HG03139 (cell line): ENCODE data around the gene UMODL1.
"Not testable (repeated sequence)": the region's sequence is repeated elsewhere in the genome, so short reads cannot be mapped to it uniquely, and the experiment has no call there.

Experiments used
- ATAC-seq: cut with Tn5 transposase; IDR thresholded peaks from one replicate; pipeline ENCODE4 v1.9.1; 2021; ENCODE audit not compliant: unreplicated experiment

UMODL1 gene

DNA sequence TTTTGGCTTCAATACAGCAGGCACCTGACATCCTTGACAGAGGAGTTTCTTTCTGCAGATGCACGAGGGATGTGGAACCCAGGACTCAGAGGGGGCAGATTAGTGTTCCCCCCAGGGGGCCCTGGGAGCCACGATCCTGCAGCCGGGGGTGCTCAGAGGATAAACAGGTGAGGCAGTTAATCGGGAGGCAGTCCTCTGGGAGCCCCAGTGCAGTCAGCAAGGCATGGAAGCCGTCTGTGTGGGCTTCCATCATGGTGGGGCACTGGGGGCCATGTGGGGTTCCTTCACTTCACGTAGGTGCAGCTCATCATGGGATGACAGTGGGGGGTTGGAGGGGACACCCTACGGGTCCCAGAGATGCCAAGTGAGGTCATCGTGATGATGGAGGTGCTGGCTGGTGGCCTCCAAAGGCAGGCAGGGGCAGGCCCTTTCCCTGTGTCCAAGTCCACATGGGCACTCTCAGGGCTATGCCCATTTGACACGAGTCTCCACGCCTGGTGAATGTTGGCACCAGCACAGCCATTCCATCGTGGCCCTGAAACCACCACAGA is 88.5 kb downstream of the UMODL1 start:
- no peak for ATAC-seq

DNA sequence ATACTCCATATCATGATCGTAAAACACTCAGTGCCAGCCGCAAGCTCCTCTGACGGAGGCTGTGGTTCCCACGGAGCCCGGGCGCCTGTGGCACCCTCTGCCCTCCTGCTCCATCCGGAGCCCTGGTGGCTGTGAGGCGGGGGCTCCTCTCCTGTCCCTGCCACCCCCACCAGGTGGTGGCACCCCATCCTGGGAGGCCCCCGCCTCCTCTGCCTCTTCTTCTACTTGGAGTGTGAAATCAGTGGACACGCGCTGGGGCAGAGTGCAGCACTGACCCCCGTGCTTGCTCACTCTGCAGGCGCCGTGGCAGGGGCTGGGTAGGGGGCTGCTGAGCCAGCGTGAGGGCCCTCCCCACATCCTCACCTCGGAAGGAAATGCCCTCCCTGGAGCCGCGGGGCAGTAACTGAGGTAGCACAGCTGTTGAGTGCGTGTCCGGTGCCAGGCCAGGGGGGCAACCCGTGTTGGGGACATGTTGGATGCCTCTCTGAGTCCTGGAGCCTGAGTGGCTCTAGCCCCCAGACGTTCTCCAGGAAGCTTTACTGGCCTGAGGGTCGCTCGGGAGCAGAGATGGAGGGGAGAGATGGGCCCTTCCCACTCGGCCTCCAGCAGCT is 89.1 kb downstream of the UMODL1 start:
- no peak for ATAC-seq

DNA sequence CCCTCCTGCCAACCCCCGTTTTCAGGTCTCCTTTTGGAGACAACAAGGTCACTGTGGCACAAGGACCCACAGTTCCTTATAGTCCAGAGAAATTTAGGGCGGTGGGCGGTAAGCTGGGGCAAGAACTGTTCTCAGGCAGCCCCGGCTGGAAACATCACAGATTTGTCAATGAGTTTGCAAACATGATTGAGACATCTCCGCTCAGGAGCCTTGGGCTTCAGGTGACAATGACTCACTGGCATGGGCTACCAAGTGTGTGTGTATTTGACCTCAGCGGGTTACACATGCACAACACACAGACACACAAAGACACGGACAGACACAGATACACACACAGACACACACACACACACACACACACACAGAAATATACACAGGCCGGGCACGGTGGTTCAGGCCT is 89.6 kb downstream of the UMODL1 start:
- ATAC-seq = no peak

DNA sequence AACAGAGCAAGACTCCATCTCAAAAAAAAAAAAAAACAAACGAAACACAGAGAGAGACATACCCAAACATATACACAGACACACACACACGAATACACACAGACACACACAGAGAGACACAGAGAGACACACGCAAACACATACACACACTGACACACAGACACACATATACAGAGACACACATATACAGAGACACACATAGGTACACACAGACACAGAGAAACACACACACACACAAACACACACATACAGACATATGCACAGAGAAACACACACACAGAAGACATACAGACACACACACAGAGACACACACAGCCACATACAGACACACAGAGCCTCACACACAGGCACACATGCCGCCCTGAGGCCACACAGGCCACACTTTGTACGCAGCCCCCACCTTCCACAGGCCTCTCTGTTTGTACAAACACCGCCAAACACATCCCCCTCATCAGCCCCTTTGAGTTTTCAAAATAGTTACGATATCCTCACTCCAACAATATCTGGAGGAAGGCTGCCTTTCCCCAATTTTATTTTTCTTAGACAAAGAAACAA is 90.4 kb downstream of the UMODL1 start:
- ATAC-seq = no peak

DNA sequence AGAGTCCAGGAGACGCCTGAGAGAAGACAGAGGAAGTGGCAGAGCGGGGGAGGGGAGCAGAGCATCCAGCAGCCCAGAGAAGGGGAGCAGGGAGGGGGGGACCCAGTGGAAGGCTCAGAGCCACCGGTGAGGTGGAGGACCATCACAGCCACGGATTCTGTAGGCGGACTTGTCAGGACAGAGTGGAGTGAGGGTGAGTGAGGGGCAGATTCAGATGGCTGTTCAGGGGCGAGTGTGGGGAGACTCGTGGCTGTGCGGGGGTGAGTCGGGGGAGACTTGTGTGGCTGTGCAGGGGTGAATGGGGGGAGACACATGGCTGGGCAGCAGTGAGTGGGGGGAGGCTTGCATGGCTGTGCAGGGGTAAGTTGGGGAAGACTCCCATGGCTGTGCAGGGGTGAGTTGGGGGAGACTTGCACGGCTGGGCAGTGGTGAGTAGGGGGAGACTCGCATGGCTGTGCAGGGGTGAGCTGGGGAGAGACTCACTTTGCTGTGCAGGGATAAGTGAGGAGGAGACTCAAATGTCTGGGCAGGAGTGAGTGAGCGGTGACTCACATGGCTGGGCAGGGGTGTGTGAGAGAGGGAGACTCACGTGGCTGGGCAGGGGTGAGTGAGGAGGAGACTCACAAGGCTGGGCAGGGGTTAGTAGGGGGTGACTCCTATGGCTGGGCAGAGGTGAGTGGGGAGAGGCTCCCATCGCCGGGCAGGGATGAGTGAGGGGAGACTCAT is 91.0 kb downstream of the UMODL1 start:
- no peak for ATAC-seq

DNA sequence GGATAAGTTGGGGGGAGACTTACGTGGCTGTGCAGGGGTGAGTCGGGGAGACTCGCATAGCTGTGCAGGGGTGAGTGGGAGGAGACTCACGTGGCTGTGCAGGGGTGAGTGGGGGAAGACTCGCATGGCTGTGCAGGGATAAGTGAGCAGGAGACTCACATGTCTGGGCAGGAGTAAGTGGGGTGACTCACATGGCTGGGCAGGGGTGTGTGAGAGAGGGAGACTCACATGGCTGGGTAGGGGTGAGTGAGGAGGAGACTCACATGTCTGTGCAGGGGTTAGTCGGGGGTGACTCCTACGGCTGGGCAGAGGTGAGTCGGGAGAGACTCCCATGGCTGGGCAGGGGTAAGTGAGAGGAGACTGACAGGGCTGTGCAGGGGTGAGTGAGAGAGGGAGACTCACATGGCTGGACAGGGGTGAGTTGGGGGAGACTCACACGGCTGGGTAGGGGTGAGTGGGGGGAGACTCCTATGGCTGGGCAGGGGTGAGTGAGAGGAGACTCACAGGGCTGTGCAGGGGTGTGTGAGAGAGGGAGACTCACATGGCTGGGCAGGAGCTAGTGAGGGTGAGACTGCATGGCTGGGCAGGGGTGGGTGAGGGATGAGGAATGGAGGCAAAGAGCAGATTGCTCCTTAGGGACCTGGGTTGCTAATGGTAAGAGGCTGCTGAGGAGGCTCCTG is 91.9 kb downstream of the UMODL1 start:
- ATAC-seq = no peak

DNA sequence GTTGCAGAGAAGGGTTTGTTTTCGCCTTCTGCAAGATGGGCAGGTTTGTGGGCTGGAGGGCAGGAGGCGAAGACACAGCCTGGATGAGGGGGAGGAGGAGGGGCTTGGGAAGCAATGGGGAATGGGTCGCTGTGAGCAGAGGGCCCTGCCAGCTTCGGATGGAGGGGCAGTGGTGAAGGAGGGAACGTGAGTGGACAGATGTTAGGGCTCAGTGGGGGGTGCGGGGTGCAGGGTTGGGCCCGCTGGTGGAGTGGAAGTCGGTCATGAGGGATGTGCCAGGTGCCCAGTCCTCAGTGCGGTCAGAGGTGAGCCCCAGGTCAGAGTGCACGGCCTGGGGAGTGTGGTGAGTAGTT is 92.4 kb downstream of the UMODL1 start:
- ATAC-seq = no peak

DNA sequence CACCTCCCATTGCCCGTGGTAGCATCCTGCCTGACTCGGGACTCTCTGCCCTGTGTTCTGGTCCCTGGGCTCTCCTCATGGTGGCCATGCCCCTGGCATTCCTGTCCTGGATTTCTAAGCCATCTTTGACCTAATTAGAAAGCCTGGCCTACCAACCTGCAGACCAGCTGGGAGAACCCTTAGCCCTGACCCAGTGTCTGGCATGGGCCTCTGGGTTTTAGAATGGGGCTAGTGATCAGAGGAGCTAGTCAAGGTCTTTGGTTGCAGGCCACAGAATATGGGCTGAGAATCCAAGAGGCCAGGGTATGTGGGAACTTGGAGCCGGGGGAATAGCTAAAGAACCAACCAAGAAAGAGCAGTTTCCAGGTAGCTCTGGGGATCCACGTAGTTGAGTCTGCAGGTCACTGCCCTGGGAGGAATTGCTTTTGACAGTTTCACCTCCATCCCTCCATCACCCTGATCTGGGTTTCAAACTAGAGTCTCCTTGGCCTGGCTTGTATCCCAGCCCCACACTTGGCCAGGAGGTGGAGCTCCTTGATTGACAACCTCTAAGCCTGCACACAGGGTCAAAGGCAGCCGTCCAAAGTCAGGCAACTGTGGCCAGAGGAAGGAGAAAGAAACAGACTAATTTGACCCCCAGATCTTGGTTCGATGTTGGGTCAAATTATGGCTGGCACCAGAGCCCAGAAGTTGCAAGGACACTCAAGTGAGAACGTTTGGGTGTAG is 93.1 kb downstream of the UMODL1 start:
- no peak for ATAC-seq

DNA sequence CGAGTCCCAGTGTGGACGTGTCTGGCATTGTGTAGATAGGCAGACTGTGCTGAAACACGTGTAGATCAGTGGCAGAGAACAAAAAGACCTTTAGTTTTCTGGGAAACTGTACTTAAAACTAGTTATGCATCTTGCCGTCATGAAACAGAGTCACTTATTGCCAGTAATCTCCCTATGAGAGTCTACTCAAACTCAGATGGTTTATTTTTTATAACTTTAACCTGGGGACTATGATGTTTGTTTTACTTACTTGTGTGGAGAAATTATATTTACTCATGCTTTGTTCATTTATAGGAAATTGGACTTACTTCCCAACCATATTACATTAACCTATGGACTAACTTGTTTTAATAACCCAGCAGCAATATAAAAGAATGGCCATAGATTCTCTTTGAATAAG is 93.7 kb downstream of the UMODL1 start:
- ATAC-seq = no peak

DNA sequence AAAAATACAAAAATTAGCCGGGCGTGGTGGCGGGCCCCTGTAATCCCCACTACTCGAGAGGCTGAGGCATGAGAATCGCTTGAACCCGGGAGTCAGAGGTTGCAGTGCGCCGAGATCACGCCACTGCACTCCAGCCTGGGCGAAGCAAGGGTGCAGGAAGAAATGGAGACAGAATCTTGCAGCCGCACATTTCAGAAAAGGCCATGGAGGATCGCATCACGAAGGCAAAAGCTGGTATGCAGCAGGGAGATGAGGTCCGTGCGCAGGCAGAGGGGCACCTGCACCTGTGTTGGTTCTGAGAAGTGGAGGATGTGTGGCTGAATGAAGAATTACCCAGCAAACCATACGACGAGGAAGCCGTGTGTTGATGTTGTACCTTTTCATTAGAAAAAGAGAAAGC is 94.8 kb downstream of the UMODL1 start:
- no peak for ATAC-seq

DNA sequence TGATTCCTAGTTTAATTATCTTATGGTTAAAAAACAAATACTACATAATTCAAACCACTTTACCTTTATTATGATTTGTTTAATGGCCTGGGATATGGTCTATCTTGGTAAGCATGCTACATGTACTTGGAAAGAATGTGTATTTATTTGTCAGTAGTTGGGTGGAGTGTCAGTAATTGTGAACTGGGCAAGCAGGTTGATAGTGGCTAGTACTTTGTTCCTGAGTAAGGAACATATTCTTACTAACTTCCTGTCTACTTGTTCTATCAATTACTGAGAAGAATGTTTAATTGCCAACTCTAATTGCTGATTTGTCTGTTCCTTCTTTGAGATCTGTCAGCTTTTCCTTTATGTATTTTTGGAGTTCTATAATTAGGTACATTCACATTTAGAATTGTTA is 98.6 kb downstream of the UMODL1 start:
- ATAC-seq = no peak

DNA sequence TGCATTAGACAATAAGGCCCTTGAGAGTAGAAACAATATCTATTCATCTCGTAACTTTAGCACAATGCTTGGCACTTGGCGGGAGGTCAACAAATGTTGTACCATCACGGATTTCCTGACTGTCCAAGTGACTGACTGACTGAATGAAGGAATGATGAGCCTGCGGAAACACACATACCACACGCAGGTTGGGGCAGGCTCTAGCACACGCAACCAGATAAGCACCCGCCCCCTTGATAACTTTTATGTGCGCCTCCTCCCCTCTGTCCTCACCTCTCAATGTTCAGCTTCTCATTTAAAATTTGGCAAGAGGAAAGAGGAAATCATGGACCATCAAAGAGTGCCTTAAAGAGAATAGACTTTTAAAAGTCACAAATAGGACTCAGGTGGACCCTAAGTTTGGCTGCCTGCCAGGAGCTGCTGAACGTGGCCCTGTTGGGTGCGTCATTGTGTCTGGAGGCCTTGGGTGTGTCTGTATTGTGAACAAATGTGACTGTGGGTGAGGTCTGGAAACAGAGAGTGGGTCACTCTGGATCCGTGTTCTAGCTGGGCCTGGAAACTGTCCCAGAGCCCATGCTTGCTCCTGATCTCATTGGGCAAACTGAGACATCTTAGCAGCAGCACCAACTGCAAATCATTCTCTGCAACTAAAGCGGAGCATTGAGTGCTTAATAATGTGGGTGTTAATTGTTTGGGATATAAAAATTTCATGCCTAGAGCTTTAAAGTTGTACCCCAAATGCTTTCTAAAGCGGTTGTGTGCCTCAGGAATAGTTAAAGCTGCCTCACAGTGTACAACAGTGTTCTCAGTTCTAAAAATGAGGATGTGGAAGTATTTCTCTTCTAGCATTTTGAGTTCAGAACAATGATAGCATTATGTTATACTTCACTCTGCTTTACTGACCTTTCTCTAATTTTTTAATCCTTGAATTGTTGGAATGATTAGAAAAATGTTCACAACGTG is 100.3 kb downstream of the UMODL1 start:
- no peak for ATAC-seq

DNA sequence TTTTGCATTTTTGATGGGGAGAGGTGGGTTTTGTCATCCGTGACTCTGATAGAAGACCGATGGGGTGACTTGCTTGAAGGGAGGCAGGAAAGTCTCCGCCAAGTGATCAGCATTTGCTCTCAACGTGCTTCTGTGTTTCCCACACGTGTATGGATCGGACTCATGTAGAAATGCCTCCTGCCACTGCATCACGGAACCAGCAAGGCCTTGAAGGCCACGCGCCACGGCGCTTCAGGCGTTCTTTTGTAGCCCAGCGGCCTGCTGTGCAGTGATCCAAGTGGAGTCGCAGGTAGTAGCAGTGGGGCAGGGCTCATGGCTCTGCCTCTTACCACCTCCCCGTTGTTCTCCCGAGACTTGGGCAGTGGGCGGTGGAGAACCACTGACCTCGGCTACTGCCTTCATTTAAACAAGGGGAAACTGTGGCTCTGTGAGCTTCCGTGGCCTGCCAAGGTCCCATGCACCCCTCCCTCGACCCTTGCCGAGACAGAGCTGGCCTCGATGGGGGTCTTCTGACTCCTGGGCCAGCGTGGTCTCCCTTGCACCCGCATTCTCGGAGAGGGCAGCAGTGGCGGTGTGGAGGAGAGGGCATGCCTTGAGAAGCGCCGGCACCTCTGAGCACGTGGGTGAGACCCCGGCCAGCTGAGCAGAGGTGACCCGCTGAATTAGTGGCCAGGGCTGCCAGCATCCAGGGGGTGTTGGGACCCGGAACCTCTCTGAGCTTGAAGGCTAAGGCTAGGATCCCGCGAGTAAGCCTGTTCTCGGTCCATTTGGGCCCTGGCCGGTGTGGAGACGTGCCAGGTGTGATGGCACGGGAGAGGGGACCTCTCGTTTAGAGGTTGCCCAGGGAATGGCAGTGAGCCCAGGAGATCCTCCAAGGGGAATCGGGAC is 101.7 kb downstream of the UMODL1 start:
- ATAC-seq = no peak

DNA sequence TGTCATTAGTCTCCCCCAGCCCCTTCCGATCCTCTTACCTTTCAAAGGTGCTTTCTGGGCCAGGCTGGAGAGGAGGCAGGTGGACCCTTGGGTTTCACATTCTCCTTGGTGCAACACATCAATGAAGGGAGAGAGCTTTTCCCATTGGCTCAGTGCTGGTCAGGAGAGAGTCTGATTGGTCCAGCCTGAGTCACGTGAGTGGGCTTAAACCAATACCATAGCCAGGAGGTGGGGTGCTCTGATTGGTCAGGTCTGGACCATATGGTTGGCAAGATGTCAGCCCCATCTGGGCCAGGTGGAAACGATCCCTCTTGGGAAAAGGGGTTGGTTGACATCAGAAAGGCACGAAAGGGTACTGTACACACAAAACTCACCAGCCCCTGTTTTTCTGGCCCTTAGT is 103.1 kb downstream of the UMODL1 start:
- ATAC-seq = no peak

DNA sequence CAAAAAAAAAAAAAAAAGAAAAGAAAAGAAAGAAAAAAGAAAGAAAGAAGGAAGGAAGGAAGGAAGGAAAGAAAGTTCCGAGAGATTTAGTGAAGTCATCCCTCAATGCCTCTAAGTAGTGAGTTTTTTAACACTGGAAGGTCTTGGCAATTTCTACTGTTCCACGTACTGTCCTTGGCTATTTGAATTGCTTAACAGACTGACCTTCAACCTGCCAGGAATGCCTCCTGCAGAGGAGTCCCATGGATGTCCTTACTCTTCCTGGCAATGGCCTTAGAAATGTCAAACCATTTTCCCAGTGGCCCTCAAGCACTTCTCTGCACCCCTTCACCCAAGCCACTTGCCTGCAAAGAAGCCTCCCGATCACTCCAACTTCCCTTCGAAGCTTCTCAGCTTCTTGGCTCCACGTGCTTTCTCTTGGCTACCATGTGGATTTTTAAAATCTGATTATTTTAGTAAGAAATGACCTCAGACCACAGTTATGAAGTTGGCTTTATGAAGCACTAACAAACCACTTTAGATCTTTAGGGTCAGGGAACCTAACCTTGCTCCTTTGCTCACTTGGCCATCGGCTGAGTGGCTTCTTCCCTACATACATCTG is 104.1 kb downstream of the UMODL1 start:
- ATAC-seq = no peak

DNA sequence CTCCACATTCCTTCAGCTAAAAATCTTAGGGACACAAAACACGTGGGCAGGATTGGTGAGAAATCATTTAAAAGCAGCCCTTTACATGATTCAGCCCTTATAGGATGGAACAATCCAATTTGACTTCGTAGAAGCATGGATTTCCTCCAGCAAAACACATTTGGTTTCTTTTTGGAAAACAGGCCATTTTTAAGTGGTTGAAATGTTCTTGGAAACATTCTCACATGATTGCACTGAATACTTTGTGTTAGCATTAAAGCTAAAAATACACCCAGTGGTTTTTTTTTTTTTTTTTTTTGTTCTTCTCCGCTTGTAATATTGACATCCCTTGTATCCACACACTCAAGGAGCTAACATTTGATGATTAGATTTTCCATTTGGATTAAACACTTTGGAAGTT is 105.7 kb downstream of the UMODL1 start:
- ATAC-seq = no peak

DNA sequence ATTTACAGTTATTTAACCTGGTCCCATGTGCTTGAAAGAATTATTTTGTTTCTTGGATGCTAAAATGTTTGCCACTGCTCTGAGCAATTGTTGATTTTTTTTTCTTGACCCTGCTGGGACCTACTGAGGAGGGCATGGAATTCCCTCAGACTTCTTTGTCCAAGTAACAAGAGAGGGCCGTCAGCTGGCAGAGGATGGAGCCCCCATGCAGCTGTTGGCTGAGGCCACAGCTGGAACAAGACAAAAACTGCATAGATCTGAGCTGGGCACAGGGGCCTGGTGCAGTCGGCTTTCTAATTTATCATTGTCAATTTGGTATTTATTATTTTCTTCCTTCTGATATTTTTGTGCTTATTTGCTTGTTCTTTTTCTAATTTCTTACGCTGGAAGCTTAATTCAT is 108.2 kb downstream of the UMODL1 start:
- no peak for ATAC-seq

DNA sequence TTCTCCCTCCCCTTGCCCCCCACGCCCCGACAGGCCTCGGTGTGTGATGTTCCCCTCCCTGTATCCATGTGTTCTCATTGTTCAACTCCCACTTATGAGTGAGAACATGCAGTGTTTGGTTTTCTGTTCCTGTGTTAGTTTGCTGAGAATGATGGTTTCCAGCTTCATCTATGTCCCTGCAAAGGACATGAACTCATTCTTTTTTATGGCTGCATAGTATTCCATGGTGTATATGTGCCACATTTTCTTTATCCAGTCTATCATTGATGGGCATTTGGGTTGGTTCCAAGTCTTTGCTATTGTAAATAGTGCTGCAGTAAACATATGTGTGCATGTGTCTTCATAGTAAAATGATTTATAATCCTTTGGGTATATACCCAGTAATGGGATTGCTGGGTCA is 108.9 kb downstream of the UMODL1 start:
- not testable (repeated sequence) for ATAC-seq
